Measurements from ENCODE around the gene ATG7.
"Not testable (repeated sequence)": the region's sequence is repeated elsewhere in the genome, so short reads cannot be mapped to it uniquely, and the experiment has no call there.

Gene ATG7

GRCh38 chr3:11514191-11514821, 242.1 kb downstream of the ATG7 start:
- no peak for DNase-seq

- DNase-seq = no peak
These were observed 245.4 kb downstream of the ATG7 start for GRCh38 chr3:11517601-11518000.

DNA sequence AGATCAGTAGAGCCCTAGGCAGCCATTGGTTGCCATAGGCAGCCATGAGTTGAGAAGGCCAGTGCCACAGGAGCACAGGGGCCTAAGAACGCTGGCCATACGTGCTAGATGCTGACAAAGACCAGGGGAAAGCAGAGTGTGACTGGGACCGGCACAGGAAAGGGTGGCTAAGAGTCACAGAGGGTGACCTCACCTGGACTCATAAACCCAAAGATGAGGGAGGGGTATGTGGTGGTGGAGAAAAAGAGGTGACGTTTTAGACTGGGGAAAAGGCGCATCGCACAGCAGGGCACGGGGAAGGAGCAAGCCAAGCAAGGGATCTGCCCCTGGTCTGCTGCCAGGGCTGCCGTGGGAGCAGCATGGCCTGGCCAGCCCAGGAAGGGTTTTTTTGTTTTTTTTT, 249.0 kb downstream of the ATG7 start:
- no peak for DNase-seq

- DNase-seq = no peak
These were observed 250.2 kb downstream of the ATG7 start for GRCh38 chr3:11522398-11522715.

DNA sequence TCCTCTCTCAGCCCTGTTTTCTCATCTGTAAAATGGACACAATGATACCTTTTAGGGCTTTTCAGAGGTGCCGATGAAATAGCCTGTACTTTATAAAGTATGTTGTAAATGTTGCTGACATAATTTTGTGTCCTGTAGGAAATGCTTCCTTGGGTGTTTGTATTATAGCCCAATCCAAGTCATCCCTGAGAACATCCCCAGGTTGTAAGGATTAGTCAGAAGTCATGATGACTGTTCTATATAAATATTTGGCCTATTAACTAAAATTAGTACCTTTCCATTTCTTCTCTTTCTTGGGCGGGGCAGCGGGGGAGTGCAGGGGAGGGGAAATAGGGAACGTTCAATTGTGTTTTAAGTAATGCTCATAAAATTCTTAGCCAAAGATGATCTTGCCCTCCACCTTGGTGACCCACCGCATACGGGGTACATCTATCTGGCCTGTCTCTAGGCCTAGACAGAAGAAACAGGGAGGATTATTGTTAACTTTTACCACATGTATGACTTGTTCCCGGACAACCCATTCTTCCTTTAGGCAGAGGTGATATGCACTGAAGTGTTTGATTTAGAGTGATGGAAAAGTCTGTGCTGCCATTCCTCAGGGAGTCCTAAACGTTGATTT, 250.9 kb downstream of the ATG7 start:
- no peak for DNase-seq

- DNase-seq = no peak
These were observed 251.4 kb downstream of the ATG7 start for GRCh38 chr3:11523572-11524101.

DNA sequence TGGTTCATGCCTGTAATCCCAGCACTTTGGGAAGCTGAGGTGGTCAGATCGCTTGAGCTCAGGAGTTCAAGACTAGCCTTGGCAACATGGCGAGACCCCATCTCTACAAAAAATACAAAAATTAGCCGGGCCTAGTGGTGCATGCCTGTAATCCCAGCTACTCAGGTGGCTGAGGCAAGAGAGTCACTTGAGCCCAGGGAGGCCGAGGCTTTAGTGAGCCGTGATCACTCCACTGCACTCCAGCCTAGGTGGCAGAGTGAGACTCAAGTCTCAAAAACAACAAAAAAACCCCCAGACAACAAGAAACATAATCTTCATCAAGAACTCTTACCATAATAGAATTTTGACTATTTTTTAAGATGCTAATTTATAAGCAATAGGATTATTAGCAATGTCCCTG, 253.9 kb downstream of the ATG7 start:
- DNase-seq = not testable (repeated sequence)

GRCh38 chr3:11529281-11529680, 257.1 kb downstream of the ATG7 start:
- no peak for DNase-seq

DNA sequence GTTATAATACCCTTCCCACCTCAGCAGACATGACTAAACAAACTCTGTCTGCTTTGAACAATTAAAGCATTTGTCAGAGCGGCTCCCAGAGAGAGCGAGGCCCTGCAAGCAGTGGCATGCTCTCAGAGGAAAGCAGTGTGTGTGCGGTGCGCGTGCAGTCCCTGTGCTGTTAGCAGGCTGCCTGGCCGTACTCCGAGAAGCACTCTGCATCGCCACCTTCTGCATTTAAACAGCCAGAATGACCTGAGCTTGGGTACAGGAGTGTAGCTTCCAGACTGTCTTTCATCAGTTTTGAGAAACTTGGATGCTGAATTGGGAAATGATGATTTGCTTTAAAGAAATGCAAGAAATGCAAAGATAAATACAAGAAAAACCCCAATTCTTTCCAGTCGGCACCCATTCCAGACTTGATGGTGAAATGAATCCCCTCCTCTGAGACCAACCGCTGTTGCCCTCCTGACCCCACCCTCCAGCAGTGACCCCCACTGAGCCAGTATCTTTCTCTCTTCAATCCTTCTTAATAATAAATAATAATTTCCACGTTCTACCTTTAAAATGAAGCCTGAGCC, 258.0 kb downstream of the ATG7 start:
- DNase-seq = no peak

DNA sequence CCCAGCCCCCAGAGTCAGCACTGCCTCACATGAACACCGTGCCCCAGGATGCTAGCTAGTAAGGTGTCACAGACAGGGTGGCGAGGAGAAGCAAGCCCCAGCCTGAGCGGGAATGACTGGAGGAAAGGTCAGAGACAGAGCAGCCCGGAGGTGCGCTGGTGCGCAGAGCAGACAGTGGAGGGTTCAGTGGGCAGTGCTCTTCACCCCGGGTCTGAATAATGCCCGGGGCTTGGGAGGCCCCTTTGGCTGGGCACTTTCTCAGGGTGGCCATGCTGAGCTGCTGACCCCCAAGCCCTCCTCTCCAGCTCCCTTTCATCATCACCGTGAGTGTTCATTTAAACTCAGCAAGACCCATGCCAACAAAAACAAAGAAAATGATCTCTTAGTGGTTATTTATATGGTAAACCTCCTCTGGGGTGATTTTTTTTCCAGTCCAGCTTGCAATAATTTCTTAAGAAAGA, 260.8 kb downstream of the ATG7 start:
- no peak for DNase-seq

GRCh38 chr3:11534011-11534792, 262.0 kb downstream of the ATG7 start:
- DNase-seq = no peak

DNA sequence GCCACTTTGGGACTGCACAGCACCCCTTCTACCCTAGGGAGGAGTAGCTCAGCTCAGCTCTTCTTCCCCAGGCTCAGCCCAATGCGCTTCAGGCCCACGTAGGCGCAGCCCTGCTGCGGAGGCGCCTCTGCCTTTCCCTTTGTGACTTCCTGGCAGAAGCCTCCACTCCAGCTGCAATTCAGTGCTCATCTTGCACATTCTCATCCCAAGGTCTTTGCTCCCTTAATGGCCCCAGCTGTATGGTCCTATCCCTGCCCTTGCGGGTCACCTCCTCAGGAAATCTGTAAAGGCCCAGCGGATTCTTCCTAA, 262.6 kb downstream of the ATG7 start:
- no peak for DNase-seq

GRCh38 chr3:11535243-11535960, 263.2 kb downstream of the ATG7 start:
- DNase-seq = no peak

DNA sequence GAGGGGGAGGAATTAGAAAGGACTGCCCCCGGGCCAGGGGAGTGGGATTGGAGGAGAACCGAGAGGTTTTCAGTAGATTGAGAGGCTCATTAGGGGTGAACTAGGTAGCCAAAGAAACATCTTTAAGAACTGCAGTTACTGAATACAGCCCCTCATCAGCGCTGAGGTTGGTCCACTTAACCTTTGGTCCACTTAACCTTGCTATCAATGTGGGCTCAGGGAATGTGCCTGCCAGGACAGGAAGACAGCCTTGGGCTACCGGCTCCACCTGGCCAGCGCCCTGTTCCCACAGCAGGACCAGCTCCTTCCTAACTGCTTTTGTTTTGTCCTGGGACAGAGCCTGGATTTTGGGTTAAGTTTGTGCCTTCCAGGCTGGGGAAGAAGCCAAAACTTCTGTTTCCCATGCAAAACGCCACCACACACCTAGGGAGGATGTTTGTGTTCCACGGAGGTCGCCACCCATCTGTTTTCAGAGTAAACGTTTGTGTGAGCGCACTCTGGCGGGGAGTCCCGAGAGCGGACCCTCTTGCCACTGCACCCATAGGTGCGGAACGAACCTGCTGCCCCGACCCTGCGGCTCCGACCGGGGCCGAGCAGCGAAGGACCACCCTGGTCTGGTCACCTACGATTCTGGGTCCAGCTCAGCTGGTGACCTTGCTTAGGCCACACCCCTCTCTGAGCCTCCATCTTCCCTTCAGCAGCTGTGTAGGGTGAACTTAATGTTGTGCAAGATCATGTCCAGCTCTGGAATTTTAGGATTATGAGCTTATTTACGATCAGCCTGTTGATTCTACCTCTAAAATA, 264.1 kb downstream of the ATG7 start:
- no peak for DNase-seq

DNA sequence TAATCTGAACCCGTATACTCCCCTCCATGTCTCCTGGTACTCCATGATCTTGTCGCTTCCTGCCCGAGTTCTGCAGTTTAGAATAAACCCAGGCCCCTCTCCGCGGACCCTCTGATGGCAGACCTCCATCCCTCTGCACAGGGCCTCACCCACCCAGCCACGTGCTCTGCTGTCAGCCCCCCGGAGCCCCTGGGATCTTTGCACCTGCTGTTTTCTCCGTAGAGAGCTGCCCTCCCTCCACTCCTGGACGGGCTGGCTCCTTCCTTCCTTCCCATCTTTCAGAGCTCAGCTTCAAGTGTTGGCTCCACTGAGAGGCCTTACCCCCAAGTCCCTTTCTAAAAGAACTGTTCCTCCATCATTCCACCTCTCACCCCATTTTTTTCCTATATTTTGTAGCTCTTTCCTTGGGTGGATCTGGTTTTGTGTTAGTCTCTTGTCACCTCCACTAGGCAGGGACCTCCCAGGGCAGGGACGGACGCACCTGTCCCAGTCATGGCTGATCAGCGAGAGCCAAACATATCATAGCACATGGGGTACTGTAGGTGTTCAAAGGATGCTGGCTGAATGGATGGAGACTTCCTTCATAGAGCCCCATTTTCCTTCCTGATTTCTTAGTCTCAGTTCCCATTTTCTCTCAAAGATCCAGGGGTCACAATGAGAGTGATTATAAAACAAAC, 264.9 kb downstream of the ATG7 start:
- DNase-seq = no peak

- DNase-seq = no peak
These were observed 266.4 kb downstream of the ATG7 start for GRCh38 chr3:11538581-11538980.

DNA sequence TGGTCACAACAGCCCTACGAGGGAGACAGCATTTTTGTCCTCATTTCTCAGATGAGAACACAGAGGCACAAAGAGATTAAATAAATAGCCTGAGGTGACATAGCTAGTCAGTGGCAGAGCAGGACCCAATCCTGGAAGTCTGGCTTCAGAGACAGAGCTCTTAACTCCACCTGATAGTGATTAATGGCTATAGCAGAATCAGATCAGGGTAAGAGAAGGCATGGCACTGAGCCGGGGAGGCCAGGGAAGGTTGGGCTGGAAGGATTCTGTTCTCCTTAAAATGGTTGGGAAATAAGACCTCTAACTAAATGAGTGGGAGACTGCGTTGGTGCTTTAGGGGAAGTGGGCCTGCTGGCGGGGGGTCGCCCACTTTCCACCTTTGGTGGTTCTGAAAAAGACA, 267.0 kb downstream of the ATG7 start:
- DNase-seq = no peak

GRCh38 chr3:11539677-11540076, 267.5 kb downstream of the ATG7 start:
- DNase-seq = no peak

- no peak for DNase-seq
These were observed 269.4 kb downstream of the ATG7 start for GRCh38 chr3:11541321-11542303.

- no peak for DNase-seq
These were observed 270.4 kb downstream of the ATG7 start for GRCh38 chr3:11542551-11542950.

Measured in NCI-H446 treated with DMSO at 0.1 percent for 48 hours (cell line).